Measurements from ENCODE around the gene EPHA1.
A peak's percentile ranks its signal among the peaks of the same experiment; 100 is the strongest.
"Not testable (repeated sequence)": the region's sequence is repeated elsewhere in the genome, so short reads cannot be mapped to it uniquely, and the experiment has no call there.

Gene EPHA1

DNA sequence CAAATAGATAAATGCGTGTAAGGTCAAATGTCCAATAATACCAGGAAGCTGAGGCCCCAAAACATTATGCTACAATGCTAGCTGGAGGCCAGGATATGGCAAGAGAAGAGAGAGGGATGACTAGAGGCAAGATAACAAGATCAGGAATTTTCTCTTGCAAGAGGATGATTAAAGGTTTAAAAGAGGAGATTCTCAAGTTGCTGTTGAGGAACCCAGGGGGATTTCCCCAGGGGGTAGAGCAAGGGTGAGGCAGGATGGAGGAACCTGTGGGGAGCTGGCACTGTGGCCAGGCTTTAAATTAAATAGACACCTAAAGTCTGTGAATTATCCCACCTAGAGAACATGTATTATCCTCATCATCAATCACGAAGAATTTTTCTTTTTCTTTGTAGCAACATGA, 31.2 kb upstream of the EPHA1 start:
- Mint-ChIP-seq H3K4me3 (no peak overlapping the region), H3K36me3 (no peaks in the 10 kb centered on the region), H3K9me3 (no peaks in the 10 kb centered on the region), H3K4me1 (peaks cover 18% of the 10 kb centered on the region), H3K27ac (no peak overlapping the region), H3K27me3 (peaks cover 22% of the 10 kb centered on the region)
- no peak for ATAC-seq

DNA sequence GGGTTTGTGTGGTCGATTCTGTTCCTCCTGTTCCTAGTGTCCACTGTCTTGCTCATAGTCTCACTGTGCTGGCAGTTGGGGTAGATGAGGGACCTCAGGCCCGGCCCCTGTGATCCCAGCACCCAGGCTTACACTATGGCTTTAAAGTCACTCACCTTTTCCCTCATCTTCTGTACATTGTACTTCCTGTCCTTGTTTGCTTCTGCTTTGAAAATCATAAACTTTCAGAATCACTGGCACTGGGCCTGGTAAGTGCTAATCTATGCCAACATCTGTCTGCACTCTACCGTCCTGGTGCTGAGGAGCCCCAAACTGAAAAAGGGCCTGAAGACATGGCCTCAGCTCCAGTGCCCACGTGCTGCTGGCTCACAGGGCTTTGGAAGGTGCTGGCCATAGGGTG, 28.9 kb upstream of the EPHA1 start:
- Mint-ChIP-seq H3K27me3 (peaks cover 31% of the 10 kb centered on the region), H3K4me3 (no peak overlapping the region), H3K9me3 (no peaks in the 10 kb centered on the region), H3K36me3 (no peaks in the 10 kb centered on the region), H3K4me1 (peaks cover 18% of the 10 kb centered on the region), H3K27ac (no peak overlapping the region)
- ATAC-seq, result no peak

DNA sequence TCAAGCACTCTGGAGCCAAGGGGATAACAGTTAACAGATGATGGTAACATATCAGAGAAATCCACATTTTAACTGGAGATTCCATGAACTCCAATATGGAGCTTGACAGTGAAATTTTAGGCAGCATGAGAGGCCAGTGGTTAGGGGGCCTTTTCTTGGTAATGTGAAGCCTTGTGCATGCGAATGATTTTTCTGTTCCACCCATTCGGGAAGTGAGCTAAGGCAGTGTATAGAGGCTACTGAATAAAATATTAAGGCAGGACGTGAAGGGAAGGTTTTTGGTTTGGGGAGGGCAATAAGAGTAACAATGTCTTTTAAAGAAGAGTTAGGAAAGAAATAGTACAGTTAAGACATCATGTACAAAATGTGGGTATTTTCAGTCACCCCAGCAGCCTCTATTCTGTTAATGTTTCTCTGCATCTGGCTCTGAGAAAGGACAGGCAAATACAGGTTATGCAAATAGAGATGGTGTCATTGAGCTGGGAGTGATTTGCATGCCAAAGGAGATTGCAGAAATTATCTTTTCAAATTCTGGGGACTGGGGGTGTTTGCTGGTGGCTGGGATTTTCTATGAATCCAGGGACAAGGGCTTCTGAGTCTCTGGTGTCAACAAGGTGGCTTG, 27.8 kb upstream of the EPHA1 start:
- no peaks in the 10 kb centered on the region for H3K9me3 Mint-ChIP-seq
- H3K36me3 Mint-ChIP-seq, result no peaks in the 10 kb centered on the region
- H3K4me1 Mint-ChIP-seq, result peaks cover 18% of the 10 kb centered on the region
- ATAC-seq, result no peak
- H3K27me3 Mint-ChIP-seq, result peaks cover 37% of the 10 kb centered on the region
- no peak overlapping the region for H3K27ac Mint-ChIP-seq
- no peak overlapping the region for H3K4me3 Mint-ChIP-seq

DNA sequence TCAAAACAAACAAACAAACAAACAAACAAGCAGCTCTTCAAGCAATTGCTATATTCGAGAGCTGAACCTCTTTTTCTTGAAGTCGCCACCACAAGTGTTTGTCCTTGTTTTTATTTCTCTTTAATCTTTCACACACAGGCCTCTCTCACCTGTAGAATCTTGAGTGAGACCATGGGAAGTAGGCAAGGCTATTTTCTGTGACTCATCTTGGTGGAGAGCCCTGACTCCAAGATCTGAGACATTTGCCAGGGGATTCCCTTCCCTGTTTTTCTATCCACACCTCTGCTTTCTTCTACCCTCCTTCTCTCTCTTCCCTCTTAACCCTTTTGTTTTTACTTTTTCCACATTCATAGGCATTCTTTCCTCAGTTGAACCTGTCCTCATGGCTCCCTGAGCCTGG, 26.6 kb upstream of the EPHA1 start:
- no peaks in the 10 kb centered on the region for H3K36me3 Mint-ChIP-seq
- ATAC-seq, result no peak
- H3K27ac Mint-ChIP-seq, result no peak overlapping the region
- peaks cover 46% of the 10 kb centered on the region for H3K27me3 Mint-ChIP-seq
- no peak overlapping the region for H3K4me3 Mint-ChIP-seq
- no peaks in the 10 kb centered on the region for H3K9me3 Mint-ChIP-seq
- peaks cover 18% of the 10 kb centered on the region for H3K4me1 Mint-ChIP-seq

DNA sequence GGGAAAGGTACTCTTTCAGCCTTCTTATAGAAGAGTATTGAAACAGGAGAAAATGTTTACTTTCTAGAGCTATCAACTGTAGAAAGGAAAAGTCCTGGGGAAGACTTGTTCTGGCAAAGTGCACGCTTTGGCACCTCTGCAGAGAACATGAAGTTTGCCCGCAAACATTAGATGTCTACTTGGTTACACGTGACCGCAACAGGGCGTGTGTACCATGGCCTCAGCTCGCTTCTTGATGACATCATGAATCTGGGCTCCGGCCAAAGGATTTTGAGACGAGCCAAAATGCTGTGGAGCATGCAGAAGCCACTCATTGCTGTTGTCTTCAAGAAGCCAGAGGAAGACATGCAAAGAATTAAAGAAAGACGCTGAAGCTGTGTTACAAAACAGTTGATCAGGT, 26.0 kb upstream of the EPHA1 start:
- Mint-ChIP-seq H3K27me3 (peaks cover 46% of the 10 kb centered on the region), H3K36me3 (no peaks in the 10 kb centered on the region), H3K4me3 (no peak overlapping the region), H3K4me1 (peaks cover 18% of the 10 kb centered on the region), H3K9me3 (no peaks in the 10 kb centered on the region), H3K27ac (no peak overlapping the region)
- ATAC-seq, result no peak

DNA sequence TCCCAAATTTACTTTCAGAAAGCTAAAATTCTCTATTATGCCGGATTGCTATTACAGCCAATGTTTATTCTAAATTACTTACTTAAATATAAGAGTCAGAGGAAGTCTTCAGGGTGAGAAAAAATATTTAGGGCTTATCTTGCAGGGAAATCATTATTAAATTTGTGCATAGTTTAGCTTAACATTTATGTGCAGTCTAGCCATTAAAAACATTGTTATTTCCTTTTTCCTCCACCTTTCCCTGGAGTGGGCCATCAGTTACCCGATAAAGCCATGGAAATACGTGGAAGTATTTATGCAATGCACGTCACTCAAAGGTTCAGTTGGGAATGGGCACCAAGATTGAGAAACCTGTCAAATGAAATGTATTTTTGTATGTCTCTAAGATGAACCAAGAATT, 25.1 kb upstream of the EPHA1 start:
- Mint-ChIP-seq H3K9me3 (no peaks in the 10 kb centered on the region), H3K4me1 (peaks cover 18% of the 10 kb centered on the region), H3K36me3 (no peaks in the 10 kb centered on the region), H3K4me3 (no peak overlapping the region), H3K27me3 (peaks cover 46% of the 10 kb centered on the region), H3K27ac (no peak overlapping the region)
- ATAC-seq, result no peak

DNA sequence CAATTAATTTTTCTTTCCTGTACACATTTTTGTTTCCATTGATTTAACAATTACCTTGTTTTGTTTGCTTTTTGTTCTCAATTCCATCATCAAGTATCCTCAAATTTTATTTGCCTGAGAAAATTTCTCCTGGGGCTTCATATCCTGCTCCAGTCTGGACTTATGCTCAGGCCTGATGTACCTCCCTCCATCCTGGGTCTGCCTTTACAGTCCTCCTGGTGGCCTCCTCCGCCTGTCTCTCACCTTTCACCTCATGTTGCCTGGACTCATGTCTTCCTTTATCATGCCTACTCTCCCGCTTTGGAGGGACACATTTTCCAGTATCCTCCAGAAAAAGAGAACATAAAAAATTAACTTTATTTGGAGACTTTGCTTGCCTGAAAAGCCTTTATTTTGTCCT, 22.5 kb upstream of the EPHA1 start:
- Mint-ChIP-seq H3K27ac (no peak overlapping the region), H3K4me1 (peaks cover 9% of the 10 kb centered on the region), H3K9me3 (no peaks in the 10 kb centered on the region), H3K36me3 (no peaks in the 10 kb centered on the region), H3K27me3 (peaks cover 36% of the 10 kb centered on the region), H3K4me3 (no peak overlapping the region)
- ATAC-seq, result no peak

DNA sequence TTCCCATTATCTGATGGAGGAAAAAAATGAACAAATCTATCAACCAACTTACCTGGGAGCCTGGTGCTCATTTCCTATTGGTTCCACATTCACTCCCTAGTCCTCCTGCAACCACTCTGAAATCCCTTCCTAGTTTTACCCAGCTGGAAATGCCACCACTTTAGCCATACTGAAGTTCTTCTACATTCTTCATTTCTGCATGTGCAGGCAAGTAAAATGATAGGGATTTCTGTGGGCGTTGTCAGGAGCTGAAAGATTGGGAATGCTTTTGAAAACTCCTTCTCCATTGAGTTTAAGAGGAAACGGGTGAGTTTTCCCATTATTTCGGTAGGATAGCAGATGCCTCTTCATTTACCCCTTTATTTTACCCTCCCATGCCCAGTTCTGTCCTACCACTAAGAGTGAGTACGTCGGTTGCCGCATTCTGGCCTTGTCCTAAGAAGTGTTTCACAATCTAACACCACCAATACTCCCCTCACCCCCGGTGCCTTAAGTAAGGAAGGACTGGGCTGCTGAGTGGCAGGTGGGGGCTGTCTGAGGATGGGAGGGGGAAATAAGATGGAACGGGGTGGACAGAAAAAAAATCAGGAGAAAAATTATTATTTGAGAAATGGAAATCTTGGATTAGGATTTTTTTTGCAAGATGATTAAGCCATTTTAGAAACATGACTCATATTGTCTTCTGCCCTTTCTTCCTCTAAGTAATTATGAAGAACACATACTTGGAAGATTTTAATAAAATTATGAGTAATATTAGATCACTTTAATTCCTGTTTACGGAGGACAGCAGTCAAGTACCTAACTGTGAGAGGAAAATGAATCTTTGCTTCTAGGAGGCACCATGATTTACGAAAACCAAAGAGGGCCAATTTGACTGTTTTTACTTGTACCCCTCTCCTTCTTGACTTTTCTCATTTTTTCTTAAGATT, 21.4 kb upstream of the EPHA1 start:
- Mint-ChIP-seq H3K27me3 (peaks cover 25% of the 10 kb centered on the region), H3K36me3 (no peaks in the 10 kb centered on the region), H3K4me3 (no peak overlapping the region), H3K9me3 (no peaks in the 10 kb centered on the region), H3K4me1 (peaks cover 9% of the 10 kb centered on the region), H3K27ac (no peak overlapping the region)
- ATAC-seq, result no peak

DNA sequence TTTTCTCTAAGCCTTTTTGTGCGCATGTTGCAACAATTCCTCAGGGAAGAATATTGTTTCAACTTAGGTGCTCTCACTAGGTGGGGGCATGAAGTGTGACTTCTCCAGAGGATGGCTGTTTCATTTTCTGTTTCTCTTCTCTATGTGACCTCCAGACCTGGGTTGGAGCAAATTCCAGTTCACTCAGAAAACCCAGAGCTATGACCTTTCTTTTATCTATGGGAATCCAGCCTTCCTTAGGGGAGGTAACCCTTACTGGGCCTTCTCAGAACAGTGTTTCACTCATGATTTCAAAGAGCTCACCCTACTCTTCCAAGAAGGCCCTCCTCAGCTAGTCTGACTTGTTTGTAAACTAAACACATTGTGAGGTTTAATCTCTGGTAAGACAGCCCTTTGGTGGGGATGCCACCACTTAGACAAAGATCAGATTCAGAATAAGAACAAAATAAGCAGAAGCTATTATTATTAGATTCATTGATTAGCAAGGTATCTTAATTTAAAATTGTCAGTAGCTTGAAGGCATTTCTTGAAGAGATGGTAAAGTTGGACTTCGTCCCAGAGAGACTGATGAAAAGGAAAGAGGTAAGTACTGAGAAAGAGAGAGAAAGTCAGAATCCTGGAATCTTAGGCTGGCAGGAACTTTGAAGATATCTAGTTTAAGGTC, 18.0 kb upstream of the EPHA1 start:
- Mint-ChIP-seq H3K27ac (peak overlapping the region; percentile 19), H3K36me3 (no peaks in the 10 kb centered on the region), H3K4me3 (no peak overlapping the region), H3K27me3 (peaks cover 10% of the 10 kb centered on the region), H3K4me1 (peaks cover 9% of the 10 kb centered on the region), H3K9me3 (no peaks in the 10 kb centered on the region)
- no peak for ATAC-seq

DNA sequence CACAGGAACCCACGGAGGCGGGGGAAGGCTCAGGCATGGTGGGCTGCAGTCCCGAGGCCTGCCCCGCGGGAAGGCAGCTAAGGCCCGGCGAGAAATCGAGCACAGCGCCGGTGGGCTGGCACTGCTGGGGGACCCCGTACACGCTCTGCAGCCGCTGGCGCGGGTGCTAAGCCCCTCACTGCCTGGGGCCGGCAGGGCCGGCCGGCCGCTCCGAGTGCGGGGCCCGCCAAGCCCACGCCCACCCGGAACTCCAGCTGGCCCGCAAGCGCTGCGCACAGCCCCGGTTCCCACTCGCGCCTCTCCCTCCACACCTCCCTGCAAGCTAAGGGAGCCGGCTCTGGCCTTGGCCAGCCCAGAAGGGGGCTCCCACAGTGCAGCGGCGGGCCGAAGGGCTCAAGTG, 15.8 kb upstream of the EPHA1 start:
- not testable (repeated sequence) for H3K4me1 Mint-ChIP-seq, H3K4me3 Mint-ChIP-seq, H3K27ac Mint-ChIP-seq, H3K9me3 Mint-ChIP-seq, H3K27me3 Mint-ChIP-seq, H3K36me3 Mint-ChIP-seq, ATAC-seq

DNA sequence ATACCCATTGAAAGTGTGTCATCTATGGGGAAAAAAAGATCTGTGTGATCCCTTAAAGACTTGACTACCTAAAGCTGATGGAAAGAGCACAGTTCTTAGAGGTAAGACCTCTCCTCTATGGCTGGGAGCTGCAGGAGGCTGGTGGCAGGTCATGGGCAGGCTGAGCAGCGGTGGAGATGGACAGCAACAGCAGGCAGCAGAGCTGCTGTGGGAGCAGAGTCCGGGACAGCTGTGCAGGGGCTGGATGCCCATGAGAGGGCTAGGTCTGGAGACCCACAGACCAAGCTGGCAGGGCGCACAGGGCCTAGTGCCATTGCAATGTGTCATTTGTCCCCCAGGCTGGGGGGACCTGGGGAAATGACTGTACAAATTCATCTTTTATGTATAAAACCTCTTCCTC, 13.4 kb upstream of the EPHA1 start:
- no peak overlapping the region for H3K27ac Mint-ChIP-seq
- H3K9me3 Mint-ChIP-seq, result no peaks in the 10 kb centered on the region
- no peak for ATAC-seq
- peaks cover 8% of the 10 kb centered on the region for H3K4me1 Mint-ChIP-seq
- peaks cover 29% of the 10 kb centered on the region for H3K27me3 Mint-ChIP-seq
- H3K36me3 Mint-ChIP-seq, result no peaks in the 10 kb centered on the region
- no peak overlapping the region for H3K4me3 Mint-ChIP-seq

DNA sequence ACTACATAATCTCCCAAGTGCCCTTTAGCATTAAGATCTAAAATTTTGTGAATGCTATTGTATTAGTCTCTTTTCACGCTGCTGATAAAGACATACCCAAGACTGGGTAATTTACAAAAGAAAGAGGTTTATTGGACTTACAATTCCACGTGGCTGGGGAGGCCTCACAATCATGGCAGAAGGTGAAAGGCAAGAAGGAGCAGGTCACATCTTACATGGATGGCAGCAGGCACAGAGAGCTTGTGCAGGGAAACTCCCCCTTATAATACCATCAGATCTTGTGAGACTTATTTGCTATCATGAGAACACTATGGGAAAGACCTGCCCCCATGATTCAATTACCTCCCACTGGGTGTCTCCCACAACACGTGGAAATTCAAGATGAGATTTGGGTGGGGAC, 12.0 kb upstream of the EPHA1 start:
- not testable (repeated sequence) for H3K36me3 Mint-ChIP-seq, H3K4me1 Mint-ChIP-seq, H3K9me3 Mint-ChIP-seq, H3K4me3 Mint-ChIP-seq, ATAC-seq, H3K27ac Mint-ChIP-seq
- peaks cover 36% of the 10 kb centered on the region for H3K27me3 Mint-ChIP-seq

DNA sequence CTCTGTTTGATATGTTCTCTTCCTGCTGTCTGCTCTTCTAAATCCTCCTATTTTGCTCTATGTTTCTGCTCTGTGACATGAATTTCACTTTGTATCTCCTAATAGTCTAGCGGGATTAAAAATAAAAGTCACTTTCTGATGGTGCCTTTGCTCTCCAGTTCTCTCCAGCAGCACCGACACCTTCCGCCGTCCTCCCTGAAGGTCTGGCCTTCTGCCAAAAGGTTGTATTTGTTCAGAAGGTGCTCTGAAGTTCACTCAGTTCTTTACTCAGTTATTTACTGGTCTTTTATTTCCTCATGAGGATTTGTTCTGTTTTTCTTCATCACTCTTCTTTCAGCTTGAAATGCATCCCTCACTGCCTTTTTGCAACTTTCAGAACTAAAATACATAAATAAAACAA, 11.2 kb upstream of the EPHA1 start:
- Mint-ChIP-seq H3K27ac (no peak overlapping the region), H3K27me3 (peaks cover 43% of the 10 kb centered on the region), H3K9me3 (no peaks in the 10 kb centered on the region), H3K36me3 (no peaks in the 10 kb centered on the region), H3K4me3 (no peak overlapping the region), H3K4me1 (no peaks in the 10 kb centered on the region)
- ATAC-seq, result no peak

DNA sequence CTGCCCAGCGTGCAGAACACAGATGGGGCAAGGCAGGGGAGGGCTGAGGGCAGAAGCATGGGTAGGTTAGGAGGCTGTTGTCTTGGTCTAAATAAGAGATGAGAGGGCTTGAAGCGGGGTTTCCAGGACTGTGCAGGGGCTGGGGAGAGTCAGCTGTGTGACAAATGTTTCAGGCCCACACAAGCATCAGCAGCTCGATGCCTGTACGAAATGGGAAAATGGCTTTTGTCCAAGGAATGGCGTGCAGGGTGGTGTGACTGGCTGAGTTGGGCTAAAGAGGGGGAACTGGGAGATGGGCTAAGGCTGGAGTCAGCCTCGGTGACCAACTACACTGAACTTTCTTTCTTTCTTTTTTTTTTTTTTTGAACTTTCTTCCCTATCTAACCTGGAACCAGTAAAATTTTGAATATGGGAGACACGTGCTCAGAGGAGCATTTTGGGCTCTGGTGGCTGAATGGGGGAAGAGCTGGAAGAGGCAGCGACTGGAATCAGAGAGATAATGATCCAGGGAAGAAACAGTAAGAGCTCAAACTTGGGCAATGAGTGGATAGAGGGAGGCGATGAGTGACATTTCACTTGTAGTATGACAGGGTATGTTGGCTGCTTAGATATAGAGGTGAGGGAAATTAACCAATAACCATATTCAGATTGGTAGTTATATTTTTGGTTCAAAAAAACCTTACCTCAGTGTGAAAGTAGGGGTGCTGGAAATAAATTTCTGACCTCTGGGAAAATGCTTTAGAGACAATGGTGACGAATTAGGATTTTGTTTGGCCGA, 10.2 kb upstream of the EPHA1 start:
- Mint-ChIP-seq H3K27me3 (peaks cover 49% of the 10 kb centered on the region), H3K27ac (no peak overlapping the region), H3K4me3 (no peak overlapping the region), H3K9me3 (no peaks in the 10 kb centered on the region), H3K4me1 (no peaks in the 10 kb centered on the region), H3K36me3 (no peaks in the 10 kb centered on the region)
- no peak for ATAC-seq

DNA sequence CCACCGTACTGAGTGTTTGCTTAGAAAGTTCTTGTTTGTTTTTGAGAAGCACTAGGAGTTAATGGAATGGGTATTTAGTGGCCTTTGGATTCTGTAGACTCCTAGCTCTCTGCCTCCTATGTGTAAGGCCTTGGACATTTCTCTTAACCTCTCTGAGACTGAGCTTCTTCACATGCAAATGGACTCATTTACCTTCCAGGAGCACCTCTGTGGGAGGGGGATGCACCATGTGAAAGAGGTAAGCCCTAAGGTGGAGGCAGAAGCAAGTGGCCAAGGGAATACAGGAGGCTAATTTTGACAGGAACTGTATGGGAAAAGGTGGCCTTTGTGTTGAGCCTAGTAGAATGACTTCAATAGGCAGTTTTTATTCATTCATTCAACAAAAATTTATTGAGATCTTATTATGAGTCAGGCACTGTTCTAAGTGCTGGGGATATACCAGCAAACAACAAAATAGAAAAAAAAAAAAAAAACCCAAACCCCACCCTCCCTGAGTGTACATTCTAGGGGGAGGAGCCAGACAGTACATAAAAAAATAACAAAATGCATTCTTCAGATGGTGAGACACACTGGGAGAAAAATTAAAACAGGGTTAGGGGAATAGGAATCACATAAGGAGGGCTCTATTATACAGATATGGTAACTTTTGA, 9.2 kb upstream of the EPHA1 start:
- H3K27me3 Mint-ChIP-seq, result peaks cover 54% of the 10 kb centered on the region
- no peaks in the 10 kb centered on the region for H3K36me3 Mint-ChIP-seq
- no peaks in the 10 kb centered on the region for H3K4me1 Mint-ChIP-seq
- ATAC-seq, result no peak
- no peak overlapping the region for H3K27ac Mint-ChIP-seq
- no peak overlapping the region for H3K4me3 Mint-ChIP-seq
- H3K9me3 Mint-ChIP-seq, result no peaks in the 10 kb centered on the region
